Activated naive CD8-positive, alpha-beta T cell treated with anti-CD3 and anti-CD28 coated beads, Interleukin-2, amount 10 ng/mL, durations not matched to agents 7 days and 5 days (primary cell): ENCODE results near the gene SFXN3. TPM values are rescaled to one million over a fixed set of nuclear protein-coding genes. Genes with fewer than 3 reads are reported as not detected.
"Not testable (repeated sequence)": the region's sequence is repeated elsewhere in the genome, so short reads cannot be mapped to it uniquely, and the experiment has no call there.

Experiments used
- ATAC-seq: fragments of 150-1000 bp; cut with Tn5 transposase; one replicate; pipeline ENCODE4 v1.10.0; 2021; ENCODE audit warnings: low read depth, moderate library complexity
- POLR2A ChIA-PET: fragments of 350-600 bp; sonication (Branson Sonifier 250); formaldehyde crosslinking; loops from one replicate; lab custom pipeline; 2021; ENCODE audit warnings: antibody characterized with exemption; lab: Charles Lee
- DNase-seq: peaks from one replicate; pipeline ENCODE4 v3.0.0; 2021
- H3K27ac Mint-ChIP-seq: one replicate; pipeline ENCODE4 v1.8.0; 2022; ENCODE audit warnings: mild to moderate bottlenecking, mixed read lengths
- H3K27me3 Mint-ChIP-seq: one replicate; pipeline ENCODE4 v1.8.0; 2022; ENCODE audit warnings: mild to moderate bottlenecking, moderate library complexity, mixed read lengths
- H3K36me3 Mint-ChIP-seq: one replicate; pipeline ENCODE4 v1.8.0; 2021; ENCODE audit warnings: mild to moderate bottlenecking, mixed read lengths
- H3K4me1 Mint-ChIP-seq: one replicate; pipeline ENCODE4 v1.8.0; 2021; ENCODE audit warnings: mixed read lengths
- H3K4me3 Mint-ChIP-seq: one replicate; pipeline ENCODE4 v1.8.0; 2022; ENCODE audit warnings: mild to moderate bottlenecking, moderate library complexity, mixed read lengths
- H3K9me3 Mint-ChIP-seq: one replicate; pipeline ENCODE4 v1.8.0; 2021; ENCODE audit warnings: mixed read lengths
- total RNA-seq, 2 experiments: library from RNA; stranded (reverse); gene quantifications; one replicate each; pipeline ENCODE4 v1.2.3, GENCODE V29; 2021

The SFXN3 gene
- total RNA-seq, 2 experiments from 2014 or later: 66.1 to 68.6 TPM

- POLR2A ChIA-PET: interaction anchor here (0.6 kb wide), 1 partner anchor 36 kb away, joined by 3 read pairs; no protein-coding TSS in a partner anchor
These were observed 2.3 kb upstream of the SFXN3 start for GRCh38 chr10:101028446-101029337.

GRCh38 chr10:101029520-101030295 is 1.3 kb upstream of the SFXN3 start:
- no peak for DNase-seq
- Mint-ChIP-seq H3K4me3 (no peak overlapping the region), H3K36me3 (no peaks in the 10 kb centered on the region), H3K4me1 (peaks cover 20% of the 10 kb centered on the region), H3K27me3 (peaks cover 10% of the 10 kb centered on the region), H3K9me3 (no peaks in the 10 kb centered on the region), H3K27ac (no peak overlapping the region)
- no peak for ATAC-seq
- POLR2A ChIA-PET: interaction anchor here (0.6 to 3.2 kb wide), 3 partner anchors 12 to 37 kb away, joined by 3 to 33 read pairs (median 10); no protein-coding TSS in a partner anchor

More at GRCh38 chr10:101028446-101029337, 2.3 kb upstream of the SFXN3 start:
- DNase-seq (no peak), ATAC-seq (no peak)
- H3K36me3 Mint-ChIP-seq: no peaks in the 10 kb centered on the region
- peaks cover 20% of the 10 kb centered on the region for H3K4me1 Mint-ChIP-seq
- peaks cover 10% of the 10 kb centered on the region for H3K27me3 Mint-ChIP-seq
- no peak overlapping the region for H3K27ac Mint-ChIP-seq
- no peaks in the 10 kb centered on the region for H3K9me3 Mint-ChIP-seq
- no peak overlapping the region for H3K4me3 Mint-ChIP-seq

GRCh38 chr10:101030496-101031127 is 422 bp upstream of the SFXN3 start:
- H3K9me3 Mint-ChIP-seq: no peaks in the 10 kb centered on the region
- H3K27me3 Mint-ChIP-seq: peaks cover 10% of the 10 kb centered on the region
- POLR2A ChIA-PET: interaction anchor here (0.5 to 3.2 kb wide), 10 partner anchors 8 to 117 kb away, joined by 3 to 33 read pairs (median 4); partner anchors contain the start of gene SLF2
- peak overlapping the region; percentile 95 for H3K27ac Mint-ChIP-seq
- H3K4me1 Mint-ChIP-seq: peaks cover 20% of the 10 kb centered on the region
- ATAC-seq: no peak
- DNase-seq: no peak
- peak overlapping the region; percentile 87 for H3K4me3 Mint-ChIP-seq
- peaks cover 2% of the 10 kb centered on the region for H3K36me3 Mint-ChIP-seq

GRCh38 chr10:101031796-101032636 is 982 bp downstream of the SFXN3 start:
- peaks cover 20% of the 10 kb centered on the region for H3K4me1 Mint-ChIP-seq
- no peaks in the 10 kb centered on the region for H3K9me3 Mint-ChIP-seq
- peak overlapping the region; percentile 95 for H3K27ac Mint-ChIP-seq
- POLR2A ChIA-PET: interaction anchor here (0.6 to 3.2 kb wide), 8 partner anchors 10 to 556 kb away, joined by 3 to 33 read pairs (median 4); partner anchors contain the start of genes POLL and SLF2
- peak; percentile 78 for DNase-seq
- H3K36me3 Mint-ChIP-seq: peaks cover 4% of the 10 kb centered on the region
- peak; percentile 51 for ATAC-seq
- H3K4me3 Mint-ChIP-seq: peak overlapping the region; percentile 87
- peaks cover 10% of the 10 kb centered on the region for H3K27me3 Mint-ChIP-seq

GRCh38 chr10:101032637-101033224 is 1.7 kb downstream of the SFXN3 start:
- ATAC-seq: peak; percentile 38
- no peak for DNase-seq
- H3K27me3 Mint-ChIP-seq: peaks cover 5% of the 10 kb centered on the region
- peaks cover 9% of the 10 kb centered on the region for H3K36me3 Mint-ChIP-seq
- H3K4me3 Mint-ChIP-seq: peak overlapping the region; percentile 87
- H3K4me1 Mint-ChIP-seq: peaks cover 20% of the 10 kb centered on the region
- H3K9me3 Mint-ChIP-seq: no peaks in the 10 kb centered on the region
- peak overlapping the region; percentile 86 for H3K27ac Mint-ChIP-seq
- POLR2A ChIA-PET: interaction anchor here (0.6 to 3.2 kb wide), 5 partner anchors 8 to 75 kb away, joined by 3 to 33 read pairs (median 3); no protein-coding TSS in a partner anchor

GRCh38 chr10:101033276-101033675 is 2.2 kb downstream of the SFXN3 start:
- ATAC-seq (no peak), DNase-seq (no peak)
- peaks cover 5% of the 10 kb centered on the region for H3K27me3 Mint-ChIP-seq
- peak overlapping the region; percentile 54 for H3K4me3 Mint-ChIP-seq
- POLR2A ChIA-PET: interaction anchor here (0.6 kb wide), 1 partner anchor 8 kb away, joined by 4 read pairs; no protein-coding TSS in a partner anchor
- peak overlapping the region; percentile 37 for H3K27ac Mint-ChIP-seq
- no peaks in the 10 kb centered on the region for H3K9me3 Mint-ChIP-seq
- H3K36me3 Mint-ChIP-seq: peaks cover 14% of the 10 kb centered on the region
- peaks cover 20% of the 10 kb centered on the region for H3K4me1 Mint-ChIP-seq

- not testable (repeated sequence) for H3K9me3 Mint-ChIP-seq, DNase-seq, H3K27me3 Mint-ChIP-seq, H3K27ac Mint-ChIP-seq, ATAC-seq, H3K4me3 Mint-ChIP-seq
- Mint-ChIP-seq H3K4me1 (peaks cover 20% of the 10 kb centered on the region), H3K36me3 (peaks cover 16% of the 10 kb centered on the region)
- POLR2A ChIA-PET: interaction anchor here (0.8 kb wide), 1 partner anchor 15 kb away, joined by 4 read pairs; no protein-coding TSS in a partner anchor
These were observed 3.4 kb downstream of the SFXN3 start for GRCh38 chr10:101034404-101034803.

GRCh38 chr10:101035314-101035713 is 4.3 kb downstream of the SFXN3 start:
- Mint-ChIP-seq H3K36me3 (peaks cover 16% of the 10 kb centered on the region), H3K27ac (no peak overlapping the region), H3K9me3 (no peaks in the 10 kb centered on the region), H3K4me3 (no peak overlapping the region), H3K4me1 (peaks cover 18% of the 10 kb centered on the region), H3K27me3 (no peaks in the 10 kb centered on the region)
- POLR2A ChIA-PET: no interaction called here
- ATAC-seq (no peak), DNase-seq (no peak)

GRCh38 chr10:101035916-101036702 is 5.1 kb downstream of the SFXN3 start:
- Mint-ChIP-seq H3K27me3 (no peaks in the 10 kb centered on the region), H3K4me3 (no peak overlapping the region), H3K4me1 (peaks cover 20% of the 10 kb centered on the region), H3K36me3 (peaks cover 17% of the 10 kb centered on the region), H3K9me3 (no peaks in the 10 kb centered on the region), H3K27ac (no peak overlapping the region)
- DNase-seq (no peak), ATAC-seq (no peak)
- POLR2A ChIA-PET: no interaction called here

- H3K36me3 Mint-ChIP-seq: peaks cover 18% of the 10 kb centered on the region
- no peak overlapping the region for H3K27ac Mint-ChIP-seq
- H3K9me3 Mint-ChIP-seq: no peaks in the 10 kb centered on the region
- no peak overlapping the region for H3K4me3 Mint-ChIP-seq
- POLR2A ChIA-PET: no interaction called here
- H3K27me3 Mint-ChIP-seq: no peaks in the 10 kb centered on the region
- no peak for DNase-seq
- no peak for ATAC-seq
- H3K4me1 Mint-ChIP-seq: peaks cover 20% of the 10 kb centered on the region
These were observed 5.7 kb downstream of the SFXN3 start for GRCh38 chr10:101036726-101037125.

- H3K9me3 Mint-ChIP-seq: no peaks in the 10 kb centered on the region
- no peak overlapping the region for H3K4me3 Mint-ChIP-seq
- peaks cover 18% of the 10 kb centered on the region for H3K36me3 Mint-ChIP-seq
- no peak overlapping the region for H3K27ac Mint-ChIP-seq
- DNase-seq (no peak), ATAC-seq (no peak)
- H3K27me3 Mint-ChIP-seq: peaks cover 4% of the 10 kb centered on the region
- H3K4me1 Mint-ChIP-seq: peaks cover 21% of the 10 kb centered on the region
- POLR2A ChIA-PET: no interaction called here
These were observed 7.5 kb downstream of the SFXN3 start for GRCh38 chr10:101038484-101038883.
